ENCODE measurements around the gene IGF2BP3. TPM values are rescaled to one million over a fixed set of nuclear protein-coding genes. Genes with fewer than 3 reads are reported as not detected.

IGF2BP3 gene
- total RNA-seq, 3 donors from 2014 or later (not counting 1 experiment from before 2014, with no cell fraction given): 1.4 to 2.9 TPM; not detected in 1

DNA sequence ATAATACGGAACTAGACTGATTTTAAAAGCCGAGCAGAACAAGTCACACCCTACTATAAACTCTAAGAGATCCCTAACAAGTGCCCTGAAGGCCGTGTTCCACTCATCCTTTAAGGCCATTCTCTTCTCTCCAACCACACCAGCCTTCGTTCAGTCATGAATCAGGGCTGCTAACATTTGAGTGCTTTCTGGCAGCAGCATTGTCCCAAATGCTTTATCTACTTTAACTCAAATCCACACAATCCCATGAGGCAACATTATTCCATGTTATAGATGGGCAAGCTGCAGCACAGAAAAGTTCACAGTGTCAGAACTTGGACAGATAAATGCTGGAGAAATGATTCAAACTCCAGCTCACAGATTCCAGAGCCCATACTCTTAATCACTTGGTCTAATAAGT lies 97.7 kb downstream of the IGF2BP3 start:
- intact Hi-C loops (cut with micrococcal nuclease): no loop called here
- H3K27me3 Mint-ChIP-seq (ENCODE audit: low read depth in 2 of 2): peaks cover 21 to 23% of the 10 kb centered on the region in 2 donors
- H3K4me3 Mint-ChIP-seq: no peak overlapping the region
- TF ChIP-seq, protein P1, sequence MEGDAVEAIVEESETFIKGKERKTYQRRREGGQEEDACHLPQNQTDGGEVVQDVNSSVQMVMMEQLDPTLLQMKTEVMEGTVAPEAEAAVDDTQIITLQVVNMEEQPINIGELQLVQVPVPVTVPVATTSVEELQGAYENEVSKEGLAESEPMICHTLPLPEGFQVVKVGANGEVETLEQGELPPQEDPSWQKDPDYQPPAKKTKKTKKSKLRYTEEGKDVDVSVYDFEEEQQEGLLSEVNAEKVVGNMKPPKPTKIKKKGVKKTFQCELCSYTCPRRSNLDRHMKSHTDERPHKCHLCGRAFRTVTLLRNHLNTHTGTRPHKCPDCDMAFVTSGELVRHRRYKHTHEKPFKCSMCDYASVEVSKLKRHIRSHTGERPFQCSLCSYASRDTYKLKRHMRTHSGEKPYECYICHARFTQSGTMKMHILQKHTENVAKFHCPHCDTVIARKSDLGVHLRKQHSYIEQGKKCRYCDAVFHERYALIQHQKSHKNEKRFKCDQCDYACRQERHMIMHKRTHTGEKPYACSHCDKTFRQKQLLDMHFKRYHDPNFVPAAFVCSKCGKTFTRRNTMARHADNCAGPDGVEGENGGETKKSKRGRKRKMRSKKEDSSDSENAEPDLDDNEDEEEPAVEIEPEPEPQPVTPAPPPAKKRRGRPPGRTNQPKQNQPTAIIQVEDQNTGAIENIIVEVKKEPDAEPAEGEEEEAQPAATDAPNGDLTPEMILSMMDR (IDR thresholded peaks at IDR 0.05): no peak
- Histone ChIP-seq H3K9me3 (ENCODE audit: control insufficient read depth, insufficient read depth, low read length) (no peaks in the 10 kb centered on the region), H3K27me3 (ENCODE audit: control insufficient read depth, insufficient read depth, low read length) (no peaks in the 10 kb centered on the region), H3K4me1 (ENCODE audit: control insufficient read depth, insufficient read depth, low read length) (peaks cover 4% of the 10 kb centered on the region), H3K27ac (ENCODE audit: low read length) (no peak overlapping the region), H3K36me3 (ENCODE audit: control insufficient read depth, insufficient read depth, low read length) (no peaks in the 10 kb centered on the region), H3K4me3 (ENCODE audit: low read length) (no peak overlapping the region)
- no peak for DNase-seq
- H3K4me1 Mint-ChIP-seq: peaks cover 6 to 8% of the 10 kb centered on the region in 2 donors
- no peaks in the 10 kb centered on the region for H3K9me3 Mint-ChIP-seq
- H3K36me3 Mint-ChIP-seq: no peaks in the 10 kb centered on the region
- H3K27ac Mint-ChIP-seq: no peak overlapping the region
- ATAC-seq: no peak
- 84% methylated on average over 4 of the region's 4 CpGs for WGBS (ENCODE audit: insufficient coverage)

DNA sequence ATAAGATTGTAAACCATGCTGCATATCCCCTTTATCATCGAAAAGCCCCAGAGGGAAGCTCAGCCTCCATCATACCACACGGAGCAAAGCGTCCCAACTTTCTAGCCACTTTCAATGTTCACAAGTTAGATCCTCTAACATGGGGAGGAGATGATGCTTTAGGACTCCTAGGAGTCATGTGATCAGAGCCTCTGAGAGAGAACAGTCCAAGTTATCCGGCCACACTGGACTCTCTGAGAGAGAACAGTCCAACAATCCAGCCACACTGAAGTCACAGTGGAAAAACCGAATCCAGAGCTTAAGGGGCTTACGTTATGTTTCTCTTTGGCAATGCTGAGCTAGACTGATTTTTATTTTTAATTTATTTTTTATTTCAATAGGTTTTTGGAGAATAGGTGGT lies 98.6 kb downstream of the IGF2BP3 start:
- H3K27me3 ChIP-seq (ENCODE audit: control insufficient read depth, insufficient read depth, low read length): no peaks in the 10 kb centered on the region
- H3K4me1 ChIP-seq (ENCODE audit: control insufficient read depth, insufficient read depth, low read length): peaks cover 4% of the 10 kb centered on the region
- H3K9me3 Mint-ChIP-seq: no peaks in the 10 kb centered on the region
- no peaks in the 10 kb centered on the region for H3K36me3 Mint-ChIP-seq
- WGBS (ENCODE audit: insufficient coverage): 82% methylated on average over 2 of the region's 6 CpGs
- H3K4me3 ChIP-seq (ENCODE audit: low read length): no peak overlapping the region
- H3K27me3 Mint-ChIP-seq (ENCODE audit: low read depth in 2 of 2): peaks cover 21 to 23% of the 10 kb centered on the region in 2 donors
- H3K9me3 ChIP-seq (ENCODE audit: control insufficient read depth, insufficient read depth, low read length): no peaks in the 10 kb centered on the region
- ATAC-seq: no peak
- TF ChIP-seq, protein P1 (IDR thresholded peaks at IDR 0.05): no peak
- peaks cover 6 to 8% of the 10 kb centered on the region in 2 donors for H3K4me1 Mint-ChIP-seq
- no peak overlapping the region for H3K4me3 Mint-ChIP-seq
- H3K27ac ChIP-seq (ENCODE audit: low read length): no peak overlapping the region
- DNase-seq: no peak
- H3K36me3 ChIP-seq (ENCODE audit: control insufficient read depth, insufficient read depth, low read length): no peaks in the 10 kb centered on the region
- no peak overlapping the region for H3K27ac Mint-ChIP-seq
- intact Hi-C loops (cut with micrococcal nuclease): no loop called here

DNA sequence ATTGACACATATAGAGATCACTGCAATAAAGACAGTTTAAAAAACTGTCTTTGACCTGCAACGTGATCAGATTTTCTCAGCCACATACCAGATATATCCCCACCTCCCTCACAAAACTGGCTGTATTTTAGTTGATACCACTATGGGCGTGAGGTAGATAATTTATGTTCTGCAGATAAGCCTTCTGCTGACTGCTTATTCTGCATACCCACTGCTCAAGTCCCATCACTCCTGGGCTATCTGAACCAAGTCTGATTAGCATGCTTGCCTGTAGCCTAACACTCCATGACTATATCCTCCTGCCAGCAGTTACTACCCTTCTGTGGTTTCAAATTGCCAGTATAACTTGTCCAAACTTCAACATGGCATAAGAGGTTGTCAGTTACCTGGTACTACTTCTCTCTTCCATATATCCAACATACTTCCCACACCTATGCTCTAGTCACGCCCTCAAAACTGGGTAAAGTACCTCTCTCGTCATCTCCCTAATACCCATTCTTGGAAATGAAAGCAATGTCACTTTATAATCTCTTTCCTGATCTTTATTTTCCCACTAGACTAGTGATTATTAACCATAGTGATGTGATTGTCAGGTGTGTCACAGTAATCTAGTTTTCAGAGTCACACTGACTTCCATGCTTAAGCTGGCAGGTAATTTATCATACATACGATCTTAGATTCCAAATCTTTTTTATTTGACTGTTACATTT lies 100.4 kb downstream of the IGF2BP3 start:
- DNase-seq (no peak), ATAC-seq (no peak)
- Histone ChIP-seq H3K4me3 (ENCODE audit: low read length) (no peak overlapping the region), H3K36me3 (ENCODE audit: control insufficient read depth, insufficient read depth, low read length) (no peaks in the 10 kb centered on the region), H3K4me1 (ENCODE audit: control insufficient read depth, insufficient read depth, low read length) (peaks cover 4% of the 10 kb centered on the region), H3K9me3 (ENCODE audit: control insufficient read depth, insufficient read depth, low read length) (no peaks in the 10 kb centered on the region), H3K27me3 (ENCODE audit: control insufficient read depth, insufficient read depth, low read length) (no peaks in the 10 kb centered on the region), H3K27ac (ENCODE audit: low read length) (no peak overlapping the region)
- Mint-ChIP-seq H3K36me3 (no peaks in the 10 kb centered on the region), H3K27ac (no peak overlapping the region), H3K4me3 (no peak overlapping the region), H3K27me3 (ENCODE audit: low read depth in 2 of 2) (peaks cover 19 to 23% of the 10 kb centered on the region in 2 donors), H3K4me1 (peaks cover 6 to 8% of the 10 kb centered on the region in 2 donors), H3K9me3 (no peaks in the 10 kb centered on the region)
- WGBS (ENCODE audit: insufficient coverage): 89% methylated on average over 4 of the region's 5 CpGs
- intact Hi-C loops (cut with micrococcal nuclease): no loop called here
- TF ChIP-seq, protein P1 (IDR thresholded peaks at IDR 0.05): no peak

DNA sequence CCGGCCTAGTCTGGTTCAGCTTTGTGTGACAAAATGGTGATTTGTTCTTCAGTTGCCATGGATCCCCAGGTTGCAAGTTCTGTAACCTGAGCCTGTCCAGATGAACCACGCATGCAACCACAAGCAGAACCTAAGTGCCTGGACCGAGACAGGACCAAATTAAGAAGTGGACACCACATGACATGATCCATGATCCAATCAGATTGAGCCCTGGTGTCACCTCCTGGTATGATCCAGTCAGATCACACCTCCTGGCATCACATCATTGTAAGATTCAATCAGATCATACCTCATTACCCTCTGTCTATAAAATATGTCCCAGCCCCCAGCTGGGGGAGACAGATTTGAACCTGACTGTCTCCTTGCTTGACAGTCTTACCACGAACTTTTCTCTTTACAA lies 101.2 kb downstream of the IGF2BP3 start:
- no peak overlapping the region for H3K4me3 ChIP-seq (ENCODE audit: low read length)
- Mint-ChIP-seq H3K27me3 (ENCODE audit: low read depth in 2 of 2) (peaks cover 19 to 23% of the 10 kb centered on the region in 2 donors), H3K4me1 (peaks cover 6 to 8% of the 10 kb centered on the region in 2 donors), H3K9me3 (no peaks in the 10 kb centered on the region), H3K4me3 (no peak overlapping the region), H3K36me3 (no peaks in the 10 kb centered on the region), H3K27ac (no peak overlapping the region)
- H3K9me3 ChIP-seq (ENCODE audit: control insufficient read depth, insufficient read depth, low read length): no peaks in the 10 kb centered on the region
- H3K27me3 ChIP-seq (ENCODE audit: control insufficient read depth, insufficient read depth, low read length): no peaks in the 10 kb centered on the region
- intact Hi-C loops (cut with micrococcal nuclease): no loop called here
- DNase-seq (no peak), ATAC-seq (no peak)
- WGBS (ENCODE audit: insufficient coverage): 90% methylated on average over 4 of the region's 4 CpGs
- no peaks in the 10 kb centered on the region for H3K36me3 ChIP-seq (ENCODE audit: control insufficient read depth, insufficient read depth, low read length)
- TF ChIP-seq, protein P1 (IDR thresholded peaks at IDR 0.05): no peak
- H3K4me1 ChIP-seq (ENCODE audit: control insufficient read depth, insufficient read depth, low read length): peaks cover 4% of the 10 kb centered on the region
- H3K27ac ChIP-seq (ENCODE audit: low read length): no peak overlapping the region
